Keratinocyte (primary cell): Measurements from ENCODE around the gene SFRP4. TPM values are rescaled to one million over a fixed set of nuclear protein-coding genes. Genes with fewer than 3 reads are reported as not detected.

Experiments used
- DNase-seq: peaks from one replicate; pipeline ENCODE4 v3.0.0-alpha.2; 2011; ENCODE audit warnings: low read depth, missing footprints, low spot score
- FAIRE-seq: peaks from 2 replicates; lab custom pipeline; 2011; peaks lifted over from hg19 to GRCh38; lab: Jason Lieb, UNC
- H2AFZ ChIP-seq: 2 replicates; pipeline ENCODE4 v1.6.0; 2012; ENCODE audit warnings: low read length, control low read depth, inconsistent platforms; ENCODE audit not compliant: control insufficient read depth
- H3K27ac ChIP-seq: 2 replicates; pipeline ENCODE4 v1.5.1; 2011; ENCODE audit warnings: low read length; ENCODE audit not compliant: control insufficient read depth, insufficient read depth
- H3K27me3 ChIP-seq: 3 replicates; pipeline ENCODE4 v1.6.0; 2011; ENCODE audit warnings: low read length; ENCODE audit not compliant: control insufficient read depth, insufficient read depth; ENCODE audit errors: extremely low read depth
- H3K36me3 ChIP-seq, 2 experiments: 2 replicates in 1 of 2; 3 replicates in 1 of 2; pipeline ENCODE4 v1.5.1; 2011; ENCODE audit warnings: low read length in 2 of 2, mild to moderate bottlenecking in 1 of 2; ENCODE audit not compliant: control insufficient read depth in 2 of 2, insufficient read depth in 2 of 2; ENCODE audit errors: extremely low read depth in 1 of 2
- H3K4me1 ChIP-seq: 3 replicates; pipeline ENCODE4 v1.5.1; 2011; ENCODE audit warnings: low read length; ENCODE audit not compliant: control insufficient read depth, insufficient read depth; ENCODE audit errors: extremely low read depth
- H3K4me2 ChIP-seq: 3 replicates; pipeline ENCODE4 v1.6.0; 2011; ENCODE audit warnings: low read depth, low read length; ENCODE audit not compliant: control insufficient read depth, insufficient read depth; ENCODE audit errors: extremely low read depth
- H3K4me3 ChIP-seq, 3 experiments: fragments of 200-600 bp in 1 of 3; sonication (generic) in 1 of 3; 2 replicates in 2 of 3; 3 replicates in 1 of 3; pipeline ENCODE4 v1.5.1; 2011 to 2016; ENCODE audit warnings: low read length in 3 of 3, mild to moderate bottlenecking in 3 of 3, control low read depth in 2 of 3, inconsistent platforms in 1 of 3, low read depth in 1 of 3, mixed read lengths in 1 of 3, mixed run types in 1 of 3, moderate library complexity in 1 of 3; ENCODE audit not compliant: control insufficient read depth in 2 of 3, insufficient read depth in 2 of 3; ENCODE audit errors: extremely low read depth in 1 of 3
- H3K79me2 ChIP-seq: 2 replicates; pipeline ENCODE4 v1.6.0; 2012; ENCODE audit warnings: low read length; ENCODE audit not compliant: control insufficient read depth, insufficient read depth
- H3K9ac ChIP-seq: 3 replicates; pipeline ENCODE4 v1.6.0; 2011; ENCODE audit warnings: low read length; ENCODE audit not compliant: control insufficient read depth, insufficient read depth; ENCODE audit errors: extremely low read depth
- H3K9me1 ChIP-seq: 3 replicates; pipeline ENCODE4 v1.6.0; 2011; ENCODE audit warnings: low read length; ENCODE audit not compliant: control insufficient read depth, insufficient read depth; ENCODE audit errors: extremely low read depth
- H3K9me3 ChIP-seq: 2 replicates; pipeline ENCODE4 v1.5.1; 2012; ENCODE audit warnings: low read depth, low read length; ENCODE audit not compliant: control insufficient read depth
- H4K20me1 ChIP-seq: 3 replicates; pipeline ENCODE4 v1.6.0; 2011; ENCODE audit warnings: low read length; ENCODE audit not compliant: control insufficient read depth, insufficient read depth; ENCODE audit errors: extremely low read depth
- EZH2 ChIP-seq: IDR thresholded peaks from one replicate; pipeline ENCODE4 v1.6.1; 2012; ENCODE audit warnings: inconsistent platforms, mild to moderate bottlenecking, low read length, moderate library complexity
- dilution Hi-C: fragments of 300-500 bp; cut with MboI; formaldehyde crosslinking; loops from one replicate; pipeline ENCODE4 v1.7.0; 2020; ENCODE audit warnings: low sequenced_read_pairs; ENCODE audit not compliant: extremely low pct_ligation_motif_present
- polyA plus RNA-seq, 5 experiments: library from polyadenylated mRNA; depleted of rRNA in 3 of 5; stranded (reverse) in 3 of 5; stranded (forward) in 1 of 5; unstranded in 1 of 5; fragments of >200 nt; gene quantifications; 1 replicate in 1 of 5; 2 replicates in 3 of 5; 3 replicates in 1 of 5; pipeline versions ENCODE4 v1.2.1 to v1.2.3, GENCODE V29; 2011 to 2012; ENCODE audit warnings: missing spikeins in 2 of 5, low read depth in 1 of 5, low replicate concordance in 1 of 5
- TF ChIP-seq, protein P1 (sequence below), 3 experiments: IDR thresholded peaks in 1 of 3; conservative IDR thresholded peaks in 1 of 3; optimal IDR thresholded peaks in 1 of 3; 2 replicates in 2 of 3; 3 replicates in 1 of 3; pipeline versions ENCODE3 to v1.5.1; 2011; ENCODE audit warnings: low read length in 3 of 3, mild to moderate bottlenecking in 3 of 3, moderate library complexity in 2 of 3, control low read depth in 1 of 3, inconsistent platforms in 1 of 3; ENCODE audit not compliant: insufficient read depth in 2 of 3; ENCODE audit errors: extremely low read depth in 1 of 3

Gene SFRP4
- polyA plus RNA-seq, 1 donor (not counting 4 experiments of a cell fraction or from before 2014, with no cell fraction given), result not detected

DNA sequence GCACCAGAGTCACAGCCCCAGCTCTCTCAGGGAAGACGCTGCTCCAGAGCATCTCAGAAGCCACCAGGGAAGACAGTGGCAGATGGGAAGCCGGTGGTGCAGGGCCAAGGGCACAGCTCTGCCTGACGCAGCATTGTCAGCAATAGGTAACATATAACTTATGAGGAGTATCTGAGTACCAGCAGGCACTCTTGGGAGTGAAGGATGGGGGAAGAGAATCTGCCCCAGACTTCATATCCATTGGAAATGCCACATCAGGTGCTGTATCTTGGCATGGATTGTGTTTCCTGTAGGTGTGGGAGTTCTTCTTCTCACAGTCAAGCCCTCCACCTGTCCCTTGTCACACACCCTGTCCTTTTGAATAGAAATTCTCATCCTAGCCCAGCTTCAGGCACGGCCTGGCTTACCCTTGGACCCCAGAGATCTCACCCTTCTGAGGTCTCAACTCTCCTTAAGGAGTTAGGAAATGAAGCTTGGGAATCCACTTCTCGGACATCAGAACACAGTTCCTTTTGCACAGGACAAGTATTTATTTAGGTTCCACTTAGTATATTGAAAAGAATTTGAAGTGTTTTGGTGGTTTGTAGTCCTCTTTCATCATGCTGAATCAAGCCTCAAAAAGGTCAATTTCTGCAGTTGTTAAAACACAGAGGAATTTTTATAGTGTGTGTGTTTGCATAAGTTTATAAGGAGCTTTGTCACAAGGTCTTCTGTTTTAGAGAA, 13.8 kb upstream of the SFRP4 start:
- H3K36me3 ChIP-seq, result no peaks in the 10 kb centered on the region
- no peak overlapping the region for H3K4me3 ChIP-seq
- H3K4me1 ChIP-seq, result no peaks in the 10 kb centered on the region
- H3K27ac ChIP-seq, result no peak overlapping the region
- DNase-seq (no peak), FAIRE-seq (no peak)
- H3K79me2 ChIP-seq, result no peaks in the 10 kb centered on the region
- dilution Hi-C loops, result no loop called here
- H4K20me1 ChIP-seq, result no peaks in the 10 kb centered on the region
- no peak overlapping the region for H3K9ac ChIP-seq
- H3K9me3 ChIP-seq, result peaks cover 2% of the 10 kb centered on the region
- TF ChIP-seq, protein P1, sequence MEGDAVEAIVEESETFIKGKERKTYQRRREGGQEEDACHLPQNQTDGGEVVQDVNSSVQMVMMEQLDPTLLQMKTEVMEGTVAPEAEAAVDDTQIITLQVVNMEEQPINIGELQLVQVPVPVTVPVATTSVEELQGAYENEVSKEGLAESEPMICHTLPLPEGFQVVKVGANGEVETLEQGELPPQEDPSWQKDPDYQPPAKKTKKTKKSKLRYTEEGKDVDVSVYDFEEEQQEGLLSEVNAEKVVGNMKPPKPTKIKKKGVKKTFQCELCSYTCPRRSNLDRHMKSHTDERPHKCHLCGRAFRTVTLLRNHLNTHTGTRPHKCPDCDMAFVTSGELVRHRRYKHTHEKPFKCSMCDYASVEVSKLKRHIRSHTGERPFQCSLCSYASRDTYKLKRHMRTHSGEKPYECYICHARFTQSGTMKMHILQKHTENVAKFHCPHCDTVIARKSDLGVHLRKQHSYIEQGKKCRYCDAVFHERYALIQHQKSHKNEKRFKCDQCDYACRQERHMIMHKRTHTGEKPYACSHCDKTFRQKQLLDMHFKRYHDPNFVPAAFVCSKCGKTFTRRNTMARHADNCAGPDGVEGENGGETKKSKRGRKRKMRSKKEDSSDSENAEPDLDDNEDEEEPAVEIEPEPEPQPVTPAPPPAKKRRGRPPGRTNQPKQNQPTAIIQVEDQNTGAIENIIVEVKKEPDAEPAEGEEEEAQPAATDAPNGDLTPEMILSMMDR (optimal IDR thresholded peaks at IDR 0.05 in 1 of 3, IDR thresholded peaks at IDR 0.05 in 1 of 3, conservative IDR thresholded peaks at IDR 0.05 in 1 of 3; ENCODE audit: extremely low read depth in 1 of 3, insufficient read depth in 2 of 3, low read length in 3 of 3), result no peak
- no peak for TF ChIP-seq EZH2
- H3K9me1 ChIP-seq, result no peaks in the 10 kb centered on the region
- H3K27me3 ChIP-seq, result no peaks in the 10 kb centered on the region
- H2AFZ ChIP-seq, result no peak overlapping the region
- H3K4me2 ChIP-seq, result no peak overlapping the region

DNA sequence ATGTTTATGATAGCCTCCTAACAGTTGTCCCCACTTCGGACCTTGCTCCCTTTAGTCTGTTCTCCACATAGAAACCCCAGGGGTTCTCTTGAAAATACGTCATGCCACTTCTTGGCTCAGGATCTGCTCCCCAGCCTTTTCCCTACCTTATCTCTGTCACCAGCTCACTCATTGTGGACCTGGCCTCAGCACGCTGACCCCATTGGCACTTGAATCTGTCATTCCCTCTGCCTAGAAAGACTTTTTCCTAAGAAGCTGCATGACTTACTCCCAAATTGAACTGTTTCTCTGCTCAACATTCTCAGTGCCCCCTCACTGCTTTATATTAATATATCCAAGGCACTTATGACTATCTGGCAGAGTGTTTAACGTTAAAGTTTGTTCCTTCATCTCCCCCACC, 12.3 kb upstream of the SFRP4 start:
- Histone ChIP-seq H3K9me3 (peaks cover 2% of the 10 kb centered on the region), H3K36me3 (no peaks in the 10 kb centered on the region), H3K27ac (no peak overlapping the region), H3K4me1 (no peaks in the 10 kb centered on the region), H4K20me1 (no peaks in the 10 kb centered on the region), H3K79me2 (no peaks in the 10 kb centered on the region), H3K9ac (no peak overlapping the region), H3K9me1 (no peaks in the 10 kb centered on the region), H3K27me3 (no peaks in the 10 kb centered on the region), H3K4me3 (no peak overlapping the region), H2AFZ (no peak overlapping the region), H3K4me2 (no peak overlapping the region)
- dilution Hi-C loops, result no loop called here
- FAIRE-seq (no peak), DNase-seq (no peak)
- TF ChIP-seq, protein P1 (optimal IDR thresholded peaks at IDR 0.05 in 1 of 3, IDR thresholded peaks at IDR 0.05 in 1 of 3, conservative IDR thresholded peaks at IDR 0.05 in 1 of 3; ENCODE audit: extremely low read depth in 1 of 3, insufficient read depth in 2 of 3, low read length in 3 of 3), result no peak
- TF ChIP-seq EZH2, result no peak
